Measurements from ENCODE around the gene AVP.

- no peak for TF ChIP-seq CTCF (IDR thresholded peaks at IDR 0.05)
- no peak for TF ChIP-seq POLR2A (IDR thresholded peaks at IDR 0.05)
Observed at GRCh38 chr20:3032624-3033023, 51.9 kb downstream of the AVP start.

All from body of pancreas (tissue), 4 donors.